Mesothelial cell of epicardium (in vitro differentiated cells): ENCODE results near the gene KLHL15. TPM values are rescaled to one million over a fixed set of nuclear protein-coding genes. Genes with fewer than 3 reads are reported as not detected.

Source experiments
- DNase-seq, 2 experiments: peaks; one replicate each; pipeline ENCODE4 v3.0.0; 2021; ENCODE audit warnings: low spot score in 2 of 2; ENCODE audit not compliant: unreplicated experiment in 2 of 2
- H3K27ac Mint-ChIP-seq: 2 replicates; pipeline ENCODE4 v1.8.0; 2021; ENCODE audit warnings: mixed read lengths
- H3K27me3 Mint-ChIP-seq: 2 replicates; pipeline ENCODE4 v1.8.0; 2021; ENCODE audit warnings: low read depth, mixed read lengths
- H3K36me3 Mint-ChIP-seq: 2 replicates; pipeline ENCODE4 v1.8.0; 2021; ENCODE audit warnings: mixed read lengths
- H3K4me1 Mint-ChIP-seq: 2 replicates; pipeline ENCODE4 v1.8.0; 2021; ENCODE audit warnings: mixed read lengths
- H3K4me3 Mint-ChIP-seq: 2 replicates; pipeline ENCODE4 v1.8.0; 2021; ENCODE audit warnings: mild to moderate bottlenecking, moderate library complexity, mixed read lengths
- H3K9me3 Mint-ChIP-seq: 2 replicates; pipeline ENCODE4 v1.8.0; 2021; ENCODE audit warnings: mixed read lengths
- total RNA-seq: library from RNA; stranded (reverse); gene quantifications from 3 replicates; pipeline ENCODE4 v1.2.1, GENCODE V29; 2021
- TF ChIP-seq, protein P1 (sequence below): fragments of 200-600 bp; sonication (generic); IDR thresholded peaks from one replicate; pipeline ENCODE4 v1.5.0; 2021; ENCODE audit warnings: antibody characterized with exemption; ENCODE audit not compliant: unreplicated experiment

KLHL15 gene
- total RNA-seq, 1 donor from 2014 or later, result 21.9 TPM

DNA sequence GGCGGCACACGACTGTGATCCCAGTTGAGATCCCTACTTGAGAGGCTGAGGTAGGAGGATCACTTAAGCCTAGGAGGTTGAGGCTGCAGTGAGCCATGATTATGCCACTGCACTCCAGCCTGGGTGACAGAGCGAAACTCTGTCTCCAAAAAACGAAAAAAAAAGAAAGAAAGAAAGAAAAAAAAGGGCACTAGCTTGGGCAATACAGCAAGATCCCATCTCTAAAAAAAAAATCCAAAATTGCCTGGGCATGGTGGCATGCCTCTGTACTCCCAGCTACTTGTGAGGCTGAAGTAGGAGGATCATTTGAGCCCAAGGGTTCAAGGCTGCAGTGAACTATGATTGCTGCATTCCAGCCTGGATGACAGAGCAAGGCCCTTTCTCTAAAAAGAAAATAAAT, 10.7 kb upstream of the KLHL15 start:
- H3K27ac Mint-ChIP-seq, result no peak overlapping the region
- no peak for DNase-seq
- no peaks in the 10 kb centered on the region for H3K36me3 Mint-ChIP-seq
- H3K27me3 Mint-ChIP-seq, result no peaks in the 10 kb centered on the region
- H3K4me3 Mint-ChIP-seq, result no peak overlapping the region
- H3K4me1 Mint-ChIP-seq, result no peaks in the 10 kb centered on the region
- no peaks in the 10 kb centered on the region for H3K9me3 Mint-ChIP-seq
- TF ChIP-seq, protein P1, sequence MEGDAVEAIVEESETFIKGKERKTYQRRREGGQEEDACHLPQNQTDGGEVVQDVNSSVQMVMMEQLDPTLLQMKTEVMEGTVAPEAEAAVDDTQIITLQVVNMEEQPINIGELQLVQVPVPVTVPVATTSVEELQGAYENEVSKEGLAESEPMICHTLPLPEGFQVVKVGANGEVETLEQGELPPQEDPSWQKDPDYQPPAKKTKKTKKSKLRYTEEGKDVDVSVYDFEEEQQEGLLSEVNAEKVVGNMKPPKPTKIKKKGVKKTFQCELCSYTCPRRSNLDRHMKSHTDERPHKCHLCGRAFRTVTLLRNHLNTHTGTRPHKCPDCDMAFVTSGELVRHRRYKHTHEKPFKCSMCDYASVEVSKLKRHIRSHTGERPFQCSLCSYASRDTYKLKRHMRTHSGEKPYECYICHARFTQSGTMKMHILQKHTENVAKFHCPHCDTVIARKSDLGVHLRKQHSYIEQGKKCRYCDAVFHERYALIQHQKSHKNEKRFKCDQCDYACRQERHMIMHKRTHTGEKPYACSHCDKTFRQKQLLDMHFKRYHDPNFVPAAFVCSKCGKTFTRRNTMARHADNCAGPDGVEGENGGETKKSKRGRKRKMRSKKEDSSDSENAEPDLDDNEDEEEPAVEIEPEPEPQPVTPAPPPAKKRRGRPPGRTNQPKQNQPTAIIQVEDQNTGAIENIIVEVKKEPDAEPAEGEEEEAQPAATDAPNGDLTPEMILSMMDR, result no peak

DNA sequence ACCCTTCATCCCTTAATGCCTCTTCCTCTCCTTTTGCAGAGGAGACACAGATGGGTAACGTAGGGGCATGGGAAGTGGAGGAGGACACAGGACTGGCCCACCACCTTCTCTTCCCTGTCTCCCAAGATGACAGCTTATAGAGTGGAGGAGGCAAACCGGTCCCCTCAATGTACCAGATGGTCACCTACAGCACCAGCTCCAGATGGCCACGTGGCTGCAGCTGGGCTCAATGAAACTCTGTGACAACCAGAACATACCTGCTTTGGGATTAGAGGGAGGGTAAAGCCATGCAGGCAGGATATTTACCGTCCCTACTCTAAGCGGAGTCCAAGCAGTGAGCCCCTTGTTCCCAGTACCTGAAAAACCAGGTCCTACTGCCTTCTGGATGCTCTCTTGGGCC, 7.5 kb upstream of the KLHL15 start:
- peaks cover 8% of the 10 kb centered on the region for H3K4me1 Mint-ChIP-seq
- H3K27me3 Mint-ChIP-seq, result no peaks in the 10 kb centered on the region
- H3K9me3 Mint-ChIP-seq, result no peaks in the 10 kb centered on the region
- no peak for DNase-seq
- TF ChIP-seq, protein P1, result no peak
- no peak overlapping the region for H3K4me3 Mint-ChIP-seq
- H3K36me3 Mint-ChIP-seq, result no peaks in the 10 kb centered on the region
- H3K27ac Mint-ChIP-seq, result no peak overlapping the region

DNA sequence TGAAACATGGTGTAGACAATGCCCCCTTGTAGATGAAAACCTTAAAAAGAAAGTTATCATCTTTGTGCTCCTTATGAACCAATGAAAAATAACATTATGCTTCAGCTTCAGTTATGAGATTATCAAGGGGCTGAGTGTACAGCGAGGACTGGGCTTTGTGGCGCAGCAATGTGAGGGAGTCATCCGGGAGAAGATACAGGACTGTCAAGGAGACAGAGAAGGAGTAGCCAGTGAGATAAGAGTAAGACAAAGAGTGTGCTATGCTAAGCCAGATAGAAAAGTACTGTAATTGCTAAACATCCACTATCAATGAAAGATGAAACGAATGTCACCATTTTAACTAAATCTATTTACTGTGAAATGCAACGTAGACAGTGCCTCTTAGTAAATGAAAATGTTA, 3.6 kb upstream of the KLHL15 start:
- Mint-ChIP-seq H3K27me3 (no peaks in the 10 kb centered on the region), H3K9me3 (no peaks in the 10 kb centered on the region), H3K36me3 (no peaks in the 10 kb centered on the region), H3K4me1 (peaks cover 18% of the 10 kb centered on the region), H3K4me3 (no peak overlapping the region), H3K27ac (peak overlapping the region; percentile 4)
- no peak for DNase-seq
- TF ChIP-seq, protein P1, result no peak

DNA sequence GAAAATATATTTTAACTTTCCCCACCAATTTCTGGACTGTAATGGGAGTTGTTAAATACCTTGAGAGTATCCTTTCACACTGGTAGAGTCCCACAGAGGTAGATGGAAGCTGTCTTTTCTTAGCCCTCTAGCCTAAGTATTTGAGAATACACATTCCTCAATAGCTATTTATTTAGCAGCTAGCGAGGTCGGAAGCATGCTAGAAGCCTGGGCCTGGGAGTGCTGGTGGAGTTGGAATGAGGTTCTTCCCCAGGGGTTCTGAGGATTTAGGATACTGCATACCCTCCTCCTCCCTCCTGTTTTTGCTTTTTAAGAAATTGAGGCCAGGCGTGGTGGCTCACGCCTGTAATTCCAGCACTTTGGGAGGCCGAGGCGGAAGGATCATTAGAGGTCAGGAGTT, 999 bp upstream of the KLHL15 start:
- Mint-ChIP-seq H3K27ac (no peak overlapping the region), H3K36me3 (peaks cover 2% of the 10 kb centered on the region), H3K9me3 (no peaks in the 10 kb centered on the region), H3K27me3 (no peaks in the 10 kb centered on the region), H3K4me1 (peaks cover 24% of the 10 kb centered on the region), H3K4me3 (no peak overlapping the region)
- DNase-seq, result no peak
- TF ChIP-seq, protein P1, result no peak

DNA sequence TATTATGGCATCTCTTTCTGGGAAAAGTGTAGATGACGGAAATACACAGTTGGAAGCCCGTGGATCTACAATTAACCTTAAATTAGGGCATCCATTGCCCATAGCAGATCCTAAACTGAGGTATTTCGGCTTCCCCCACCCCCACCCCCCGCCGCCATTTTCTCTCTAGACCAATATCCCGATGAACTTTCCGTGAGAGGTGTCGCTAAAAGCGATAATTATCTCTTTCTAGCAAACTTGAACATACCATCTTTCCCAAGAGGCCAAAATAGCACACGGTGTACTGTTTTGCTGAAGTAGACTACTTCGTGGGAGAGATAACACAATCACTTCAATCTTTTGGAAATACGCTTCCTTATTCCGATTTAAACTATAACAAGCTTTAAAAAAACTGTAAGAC, 554 bp downstream of the KLHL15 start:
- DNase-seq, result no peak

More for the DNA sequence above, 554 bp downstream of the KLHL15 start:
- Mint-ChIP-seq H3K36me3 (peaks cover 6% of the 10 kb centered on the region), H3K4me1 (peaks cover 29% of the 10 kb centered on the region), H3K27me3 (no peaks in the 10 kb centered on the region), H3K9me3 (no peaks in the 10 kb centered on the region), H3K4me3 (peak overlapping the region; percentile 75), H3K27ac (peak overlapping the region; percentile 95)
- TF ChIP-seq, protein P1, result no peak
